T-cell (primary cell): Measurements from ENCODE around the gene CDX1. TPM values are rescaled to one million over a fixed set of nuclear protein-coding genes. Genes with fewer than 3 reads are reported as not detected.

Experiments used
- ATAC-seq, 4 experiments: fragments of 200-7000 bp in 3 of 4; fragments of 150-1000 bp in 1 of 4; cut with Tn5 transposase; replicated peaks in 1 of 4; 1 replicate in 3 of 4; 2 replicates in 1 of 4; pipeline ENCODE4 v1.10.0; 2021; ENCODE audit warnings: moderate library complexity in 3 of 4, mild to moderate bottlenecking in 2 of 4, moderate number of reproducible peaks in 1 of 4
- CTCF ChIA-PET, 2 donors: fragments of 300-600 bp; sonication (Branson Sonifier 250); formaldehyde crosslinking; loops; one replicate each; lab custom pipeline; 2022; ENCODE audit warnings: antibody characterized with exemption in 2 of 2; lab: Charles Lee
- POLR2A ChIA-PET, 2 donors: fragments of 300-600 bp; sonication (Branson Sonifier 250); formaldehyde crosslinking; loops; one replicate each; lab custom pipeline; 2022; ENCODE audit warnings: antibody characterized with exemption in 2 of 2; lab: Charles Lee
- DNase-seq, 35 experiments: peaks; one replicate each; pipeline versions ENCODE4 v3.0.0 to v3.0.0-alpha.2; 2013 to 2023
- H3K27ac ChIP-seq: one replicate; pipeline ENCODE4 v1.5.1; 2013; ENCODE audit warnings: low read length
- H3K27me3 ChIP-seq, 2 experiments: replicated peaks in 1 of 2; 1 replicate in 1 of 2; 2 replicates in 1 of 2; pipeline versions ENCODE4 v1.6.1 to v1.7.0; 2013; ENCODE audit warnings: low read length in 1 of 2, mixed read lengths in 1 of 2; ENCODE audit not compliant: control insufficient read depth in 2 of 2, insufficient read depth in 2 of 2; ENCODE audit errors: extremely low read depth in 1 of 2
- H3K36me3 ChIP-seq, 2 donors: 1 replicate in 1 of 2; 2 replicates in 1 of 2; pipeline versions ENCODE4 v1.6.1 to v1.7.0; 2013; ENCODE audit warnings: low read length in 1 of 2; ENCODE audit not compliant: control insufficient read depth in 2 of 2, insufficient read depth in 1 of 2; ENCODE audit errors: extremely low read depth in 1 of 2
- H3K4me1 ChIP-seq, 2 experiments: 1 replicate in 1 of 2; 2 replicates in 1 of 2; pipeline versions ENCODE4 v1.6.1 to v1.7.0; 2013; ENCODE audit warnings: low read length in 2 of 2, mixed read lengths in 1 of 2; ENCODE audit not compliant: insufficient read depth in 2 of 2, control insufficient read depth in 1 of 2; ENCODE audit errors: extremely low read depth in 1 of 2
- H3K4me3 ChIP-seq, 2 donors: 1 replicate in 1 of 2; 2 replicates in 1 of 2; pipeline versions ENCODE4 v1.5.1 to v1.7.0; 2013; ENCODE audit warnings: mild to moderate bottlenecking in 2 of 2, low read length in 1 of 2, moderate library complexity in 1 of 2; ENCODE audit not compliant: control insufficient read depth in 1 of 2; ENCODE audit errors: extremely low read depth in 1 of 2
- H3K9me3 ChIP-seq: 2 replicates; pipeline ENCODE4 v1.7.0; 2013
- H3K27ac Mint-ChIP-seq, 2 donors: one replicate each; pipeline ENCODE4 v1.8.0; 2020 to 2021; ENCODE audit warnings: mild to moderate bottlenecking in 2 of 2, mixed read lengths in 2 of 2
- H3K27me3 Mint-ChIP-seq, 2 donors: one replicate each; pipeline ENCODE4 v1.8.0; 2021 to 2022; ENCODE audit warnings: mixed read lengths in 2 of 2
- H3K36me3 Mint-ChIP-seq: one replicate; pipeline ENCODE4 v1.8.0; 2021; ENCODE audit warnings: mixed read lengths
- H3K4me1 Mint-ChIP-seq, 3 donors: one replicate each; pipeline ENCODE4 v1.8.0; 2020 to 2022; ENCODE audit warnings: mixed read lengths in 3 of 3, mild to moderate bottlenecking in 1 of 3
- H3K4me3 Mint-ChIP-seq, 3 donors: one replicate each; pipeline ENCODE4 v1.8.0; 2020 to 2022; ENCODE audit warnings: mild to moderate bottlenecking in 3 of 3, mixed read lengths in 3 of 3, moderate library complexity in 3 of 3
- H3K9me3 Mint-ChIP-seq, 3 donors: one replicate each; pipeline ENCODE4 v1.8.0; 2020 to 2022; ENCODE audit warnings: mixed read lengths in 3 of 3
- WGBS: methylation state at CpG from one replicate; pipeline ENCODE4 v1.1.5; 2013; ENCODE audit warnings: missing lambda C conversion rate; ENCODE audit not compliant: insufficient coverage; 5-methylcytosine and 5-hydroxymethylcytosine counted together
- total RNA-seq, 35 experiments: library from RNA in 6 of 35; stranded (reverse) in 6 of 35; fragments of 120-200 nt in 1 of 35; gene quantifications; one replicate each; pipeline versions ENCODE4 v1.2.1 to v1.2.4 and lab custom pipeline; 2013 to 2026

The CDX1 gene
- total RNA-seq, 5 donors from 2014 or later (not counting 1 experiment from before 2014, with no cell fraction given): 0.23 TPM; not detected in 4

DNA sequence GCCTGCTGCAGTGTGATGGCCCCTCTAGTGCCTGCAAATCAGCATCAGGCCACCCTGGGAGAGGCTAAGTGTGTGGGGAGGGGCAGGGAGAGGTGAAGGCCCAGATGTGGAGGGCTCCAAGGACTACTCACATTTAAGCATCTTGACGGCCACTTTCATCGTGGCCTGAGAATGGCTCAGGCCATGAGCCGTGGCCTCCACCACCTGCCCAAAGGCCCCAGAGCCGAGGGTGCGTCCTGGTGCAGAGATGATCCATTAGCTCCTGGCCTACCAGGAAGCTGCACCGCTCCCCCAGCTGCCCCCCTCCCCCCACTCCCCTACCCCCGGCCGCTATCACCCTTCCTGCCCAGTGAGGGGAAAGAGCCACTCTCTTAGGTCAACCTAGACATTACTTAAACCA lies 42.0 kb upstream of the CDX1 start:
- H3K36me3 ChIP-seq: no peaks in the 10 kb centered on the region
- H3K4me3 ChIP-seq: no peak overlapping the region
- WGBS: 100% methylated on average over 2 of the region's 8 CpGs
- Mint-ChIP-seq H3K27ac (no peak overlapping the region), H3K4me3 (no peak overlapping the region), H3K27me3 (no peaks in the 10 kb centered on the region), H3K9me3 (no peaks in the 10 kb centered on the region), H3K36me3 (no peaks in the 10 kb centered on the region), H3K4me1 (no peaks in the 10 kb centered on the region)
- DNase-seq: no peak
- H3K27me3 ChIP-seq: peaks cover 0 to 1% of the 10 kb centered on the region in 2 experiments
- H3K27ac ChIP-seq: no peak overlapping the region
- POLR2A ChIA-PET: no interaction called here
- ATAC-seq: no peak
- H3K9me3 ChIP-seq: no peaks in the 10 kb centered on the region
- CTCF ChIA-PET: no interaction called here
- no peaks in the 10 kb centered on the region for H3K4me1 ChIP-seq

DNA sequence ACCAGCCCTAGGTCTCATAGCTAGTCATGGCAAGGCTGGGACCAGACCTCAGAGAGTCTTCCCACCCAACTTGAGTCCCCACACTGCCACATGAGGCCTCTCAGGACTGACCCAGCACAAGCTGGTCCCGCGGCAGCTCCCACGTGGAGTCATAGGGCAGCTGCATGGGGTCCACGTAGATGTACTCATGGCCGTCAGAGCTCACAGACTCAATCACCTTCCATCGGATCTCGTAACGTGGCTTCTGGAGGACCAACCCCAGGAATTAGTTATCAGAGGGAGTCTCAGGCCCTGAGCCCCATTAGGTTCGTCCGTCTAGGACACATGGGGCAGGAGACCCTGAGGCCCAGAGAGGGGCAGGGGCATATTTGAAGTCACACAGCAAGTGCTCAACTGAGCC lies 41.2 kb upstream of the CDX1 start:
- ChIA-PET POLR2A (no interaction called here), CTCF (no interaction called here)
- no peak overlapping the region for H3K4me3 ChIP-seq
- DNase-seq (no peak), ATAC-seq (no peak)
- H3K4me1 ChIP-seq: peaks cover 0 to 4% of the 10 kb centered on the region in 2 experiments
- peaks cover 0 to 8% of the 10 kb centered on the region in 2 experiments for H3K27me3 ChIP-seq
- 86% methylated on average over 7 of the region's 10 CpGs for WGBS
- no peaks in the 10 kb centered on the region for H3K9me3 Mint-ChIP-seq
- H3K27ac ChIP-seq: no peak overlapping the region
- H3K27me3 Mint-ChIP-seq: no peaks in the 10 kb centered on the region
- no peaks in the 10 kb centered on the region for H3K36me3 ChIP-seq
- no peak overlapping the region for H3K27ac Mint-ChIP-seq
- H3K4me3 Mint-ChIP-seq: no peak overlapping the region
- no peaks in the 10 kb centered on the region for H3K9me3 ChIP-seq
- H3K4me1 Mint-ChIP-seq: peaks cover 0 to 2% (median 0%) of the 10 kb centered on the region in 3 donors
- H3K36me3 Mint-ChIP-seq: no peaks in the 10 kb centered on the region

DNA sequence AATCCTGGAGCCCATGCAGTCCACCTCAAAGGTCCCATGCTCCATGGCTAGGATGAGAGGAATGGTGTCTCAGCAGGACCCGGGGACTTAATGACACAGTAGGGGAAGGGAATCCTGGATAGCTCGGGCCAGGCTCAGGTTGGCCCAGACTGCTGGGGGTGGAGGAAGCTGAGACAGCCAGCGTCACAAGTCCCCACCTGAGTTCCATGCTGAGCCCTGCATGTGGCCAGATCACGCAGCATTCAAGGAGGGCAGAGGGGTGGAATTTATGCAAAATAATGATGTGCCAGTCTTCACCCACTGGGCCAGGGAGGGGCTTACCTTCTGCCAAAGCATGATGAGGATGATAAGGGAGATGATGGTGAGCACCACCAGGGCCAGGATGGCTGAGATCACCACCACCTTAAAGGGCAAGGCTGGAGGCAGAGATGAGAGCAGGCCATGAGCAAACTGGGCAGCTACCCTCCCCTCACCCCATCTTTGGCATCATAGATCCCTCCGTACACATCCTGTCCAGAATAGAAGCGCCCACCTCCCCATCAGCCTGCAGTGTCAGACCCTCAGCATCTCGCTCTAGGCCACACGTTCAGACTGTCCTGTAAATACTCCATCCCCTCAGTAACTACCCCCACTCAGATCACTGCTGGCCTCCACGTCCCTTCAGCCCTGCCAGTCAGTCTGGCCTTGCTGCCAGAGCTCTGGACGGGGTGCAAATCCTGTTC lies 40.2 kb upstream of the CDX1 start:
- Histone ChIP-seq H3K27ac (no peak overlapping the region), H3K4me1 (peaks cover 0 to 9% of the 10 kb centered on the region in 2 experiments), H3K27me3 (peaks cover 0 to 8% of the 10 kb centered on the region in 2 experiments), H3K9me3 (no peaks in the 10 kb centered on the region), H3K4me3 (no peak overlapping the region), H3K36me3 (no peaks in the 10 kb centered on the region)
- Mint-ChIP-seq H3K4me1 (peaks cover 0 to 2% (median 0%) of the 10 kb centered on the region in 3 donors), H3K4me3 (no peak overlapping the region), H3K27me3 (no peaks in the 10 kb centered on the region), H3K36me3 (no peaks in the 10 kb centered on the region), H3K9me3 (no peaks in the 10 kb centered on the region), H3K27ac (no peak overlapping the region)
- ChIA-PET POLR2A (no interaction called here), CTCF (no interaction called here)
- no peak for DNase-seq
- ATAC-seq: no peak
- 82% methylated on average over 10 of the region's 10 CpGs for WGBS

- H3K27me3 Mint-ChIP-seq: no peaks in the 10 kb centered on the region
- Histone ChIP-seq H3K27me3 (peaks cover 0 to 8% of the 10 kb centered on the region in 2 experiments), H3K4me3 (no peak overlapping the region), H3K9me3 (no peaks in the 10 kb centered on the region), H3K4me1 (peaks cover 0 to 9% of the 10 kb centered on the region in 2 experiments), H3K36me3 (no peaks in the 10 kb centered on the region), H3K27ac (no peak overlapping the region)
- ATAC-seq: no peak
- no peaks in the 10 kb centered on the region for H3K36me3 Mint-ChIP-seq
- H3K9me3 Mint-ChIP-seq: no peaks in the 10 kb centered on the region
- 86% methylated on average over 4 of the region's 6 CpGs for WGBS
- H3K4me1 Mint-ChIP-seq: peaks cover 0 to 2% (median 0%) of the 10 kb centered on the region in 3 donors
- no peak overlapping the region for H3K4me3 Mint-ChIP-seq
- H3K27ac Mint-ChIP-seq: no peak overlapping the region
- POLR2A ChIA-PET: no interaction called here
- CTCF ChIA-PET: no interaction called here
- DNase-seq: no peak
Observed at GRCh38 chr5:150126921-150127265, 39.7 kb upstream of the CDX1 start.

DNA sequence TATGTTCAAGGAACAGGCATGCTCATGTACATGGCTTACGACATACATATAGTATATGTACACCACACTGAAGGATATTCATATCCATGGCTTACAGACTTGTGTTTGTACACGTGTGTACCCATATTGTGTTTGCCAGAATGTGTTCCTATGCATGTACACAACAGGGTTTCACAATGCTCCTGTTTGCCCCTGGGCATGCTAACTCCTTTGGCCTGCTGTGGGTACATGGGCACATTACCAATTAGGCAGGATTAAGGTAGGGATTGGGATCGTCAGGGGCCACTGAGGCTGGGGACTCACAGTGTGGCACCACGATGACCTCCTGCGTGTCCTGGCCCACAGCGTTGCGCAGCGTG lies 37.1 kb upstream of the CDX1 start:
- ChIA-PET CTCF (interaction anchor here in 1 of 2 donors (0.6 kb wide), 1 partner anchor 60 kb away, joined by 3 read pairs; no protein-coding TSS in a partner anchor), POLR2A (no interaction called here)
- H3K9me3 Mint-ChIP-seq: no peaks in the 10 kb centered on the region
- H3K4me3 Mint-ChIP-seq: no peak overlapping the region
- DNase-seq (no peak), ATAC-seq (no peak)
- H3K4me1 Mint-ChIP-seq: peaks cover 0 to 2% (median 0%) of the 10 kb centered on the region in 3 donors
- no peak overlapping the region for H3K27ac Mint-ChIP-seq
- Histone ChIP-seq H3K27ac (no peak overlapping the region), H3K27me3 (peaks cover 0 to 8% of the 10 kb centered on the region in 2 experiments), H3K4me3 (no peak overlapping the region), H3K36me3 (no peaks in the 10 kb centered on the region), H3K9me3 (no peaks in the 10 kb centered on the region), H3K4me1 (peaks cover 0 to 9% of the 10 kb centered on the region in 2 experiments)
- 87% methylated on average over 7 of the region's 8 CpGs for WGBS
- H3K36me3 Mint-ChIP-seq: no peaks in the 10 kb centered on the region
- no peaks in the 10 kb centered on the region for H3K27me3 Mint-ChIP-seq

- Mint-ChIP-seq H3K36me3 (no peaks in the 10 kb centered on the region), H3K27ac (no peak overlapping the region), H3K9me3 (no peaks in the 10 kb centered on the region), H3K27me3 (no peaks in the 10 kb centered on the region), H3K4me1 (peaks cover 0 to 2% (median 0%) of the 10 kb centered on the region in 3 donors), H3K4me3 (no peak overlapping the region)
- Histone ChIP-seq H3K27ac (no peak overlapping the region), H3K9me3 (no peaks in the 10 kb centered on the region), H3K36me3 (no peaks in the 10 kb centered on the region), H3K27me3 (peaks cover 0 to 8% of the 10 kb centered on the region in 2 experiments), H3K4me1 (peaks cover 0 to 9% of the 10 kb centered on the region in 2 experiments), H3K4me3 (no peak overlapping the region)
- 48% methylated on average over 16 of the region's 25 CpGs for WGBS
- peak in 3 of 4 experiments; percentile 18 to 40 (median 34) for ATAC-seq
- ChIA-PET POLR2A (no interaction called here), CTCF (interaction anchor here in 1 of 2 donors (0.7 kb wide), 1 partner anchor 220 kb away, joined by 4 read pairs; no protein-coding TSS in a partner anchor)
- DNase-seq: peak in 23 of 35 experiments; percentile 4 to 55 (median 20)
Observed at GRCh38 chr5:150129813-150130492, 36.6 kb upstream of the CDX1 start.
